Stimulated activated CD8-positive, alpha-beta memory T cell treated with anti-CD3 and anti-CD28 coated beads, Interleukin-7, amount 100 ng/mL, for 24 hours (primary cell): Measurements from ENCODE around the gene PBX3.

ENCODE experiments used
- DNase-seq: peaks from one replicate; pipeline ENCODE4 v3.0.0-alpha.2; 2020; ENCODE audit warnings: low read depth

The PBX3 gene

DNA sequence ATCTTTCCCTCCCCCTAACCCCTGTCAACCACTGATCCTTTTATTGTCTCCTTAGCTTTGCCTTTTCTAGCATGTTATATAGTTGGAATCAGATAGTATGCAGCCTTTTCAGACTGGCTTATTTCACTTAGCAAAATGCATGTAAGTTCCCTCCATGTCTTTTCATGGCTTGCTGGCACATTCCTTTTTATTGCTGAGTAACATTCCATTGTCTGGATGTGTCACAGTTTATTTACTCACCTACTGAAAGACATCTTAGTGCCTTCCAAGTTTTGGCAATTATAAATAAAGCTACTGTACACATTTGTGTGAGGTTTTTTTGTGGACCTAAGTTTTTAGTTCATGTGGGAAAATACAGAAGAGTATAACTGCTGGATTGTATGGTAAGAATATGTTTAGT, 230.1 kb downstream of the PBX3 start:
- DNase-seq = no peak

GRCh38 chr9:125979383-125979782, 232.2 kb downstream of the PBX3 start:
- DNase-seq = no peak

- DNase-seq = no peak
These were observed 235.7 kb downstream of the PBX3 start for GRCh38 chr9:125982798-125983406.

GRCh38 chr9:125983681-125984080, 236.5 kb downstream of the PBX3 start:
- no peak for DNase-seq

- no peak for DNase-seq
These were observed 237.3 kb downstream of the PBX3 start for GRCh38 chr9:125984461-125984860.

DNA sequence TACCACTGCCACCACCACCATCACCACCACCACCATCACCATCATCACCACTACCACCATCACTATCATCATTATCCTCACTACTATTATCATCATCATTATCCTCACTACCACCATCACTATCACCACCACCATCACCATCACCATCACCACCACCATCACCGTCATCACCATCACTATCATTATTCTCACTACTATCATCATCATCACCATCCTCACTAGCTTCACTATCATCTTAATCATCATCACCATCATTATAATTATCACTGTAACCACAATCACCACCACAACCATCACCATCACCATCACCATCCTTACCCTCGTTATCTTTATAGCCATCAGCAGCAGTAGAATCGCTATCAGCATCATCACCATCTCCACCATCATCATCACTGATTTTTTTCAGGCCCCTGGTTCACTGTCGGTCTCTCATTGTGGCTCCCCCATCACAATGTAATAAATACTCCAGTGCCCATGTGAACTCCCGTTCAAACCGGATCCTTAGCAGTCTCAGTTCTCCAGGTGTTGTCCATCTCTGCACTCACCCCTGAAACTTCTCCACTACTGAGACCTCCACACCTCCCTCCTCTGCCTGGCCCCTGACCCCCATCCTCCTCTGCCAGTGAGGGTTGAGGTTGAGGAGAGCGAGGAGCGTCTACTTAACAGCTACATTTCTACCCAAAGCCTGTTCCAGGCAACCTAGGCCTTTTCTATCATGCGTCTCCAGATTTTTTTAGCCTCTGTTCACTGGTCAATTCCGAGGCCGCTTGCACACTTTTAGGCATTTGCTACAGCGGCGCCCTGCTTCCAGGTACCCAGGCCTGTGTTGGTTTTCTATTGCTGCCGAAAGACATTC, 238.2 kb downstream of the PBX3 start:
- no peak for DNase-seq

DNA sequence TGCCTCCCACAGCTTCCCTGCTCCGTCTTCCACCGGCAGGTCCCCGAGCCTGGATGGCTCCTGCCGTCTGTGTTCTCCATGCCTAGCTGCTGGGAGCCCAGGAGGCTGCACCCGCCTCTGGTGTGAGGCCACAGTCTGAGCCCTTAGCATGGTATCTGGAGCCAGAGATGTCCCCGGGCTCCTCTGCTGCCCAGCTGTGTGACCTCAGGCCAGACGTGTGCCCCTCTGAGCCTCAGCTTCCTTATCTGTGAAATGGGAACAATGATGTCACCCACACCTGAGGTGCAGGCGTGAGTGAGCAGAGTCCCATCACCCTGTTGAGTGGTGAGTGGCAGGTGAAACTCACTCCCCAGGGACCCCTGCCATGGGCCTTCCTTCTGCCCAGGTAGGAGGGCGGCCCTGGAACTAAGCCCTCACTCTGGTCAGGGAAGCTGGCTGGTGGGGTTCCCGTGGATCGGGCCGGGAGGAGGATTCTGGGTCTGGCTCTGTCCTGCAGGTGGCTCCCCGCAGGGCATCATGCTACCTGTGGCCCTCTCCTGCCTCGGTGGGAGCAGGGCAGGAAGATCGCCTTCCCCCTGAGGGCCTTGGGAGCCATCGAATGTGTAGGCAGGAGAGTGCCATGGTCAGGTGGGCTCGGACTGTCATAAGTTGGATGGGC, 239.0 kb downstream of the PBX3 start:
- no peak for DNase-seq

DNA sequence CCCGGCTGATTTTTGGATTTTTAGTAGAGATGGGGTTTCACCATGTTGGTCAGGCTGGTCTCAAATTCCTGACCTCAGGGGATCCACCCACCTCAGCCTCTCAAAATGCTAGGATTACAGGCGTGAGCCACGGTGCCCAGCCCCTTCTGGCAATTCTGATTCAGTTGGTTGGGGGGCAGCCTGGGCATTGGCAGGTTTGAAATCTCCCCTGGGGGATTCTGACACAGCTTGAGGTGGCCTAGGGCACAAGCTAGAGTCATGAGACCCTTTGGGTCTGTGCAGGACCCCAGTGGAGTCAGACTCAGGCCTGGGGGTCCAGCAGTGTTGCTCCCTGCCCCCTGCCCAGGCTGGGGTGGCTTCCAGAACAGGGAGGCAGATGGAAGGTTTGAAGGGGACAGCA, 239.8 kb downstream of the PBX3 start:
- no peak for DNase-seq

DNA sequence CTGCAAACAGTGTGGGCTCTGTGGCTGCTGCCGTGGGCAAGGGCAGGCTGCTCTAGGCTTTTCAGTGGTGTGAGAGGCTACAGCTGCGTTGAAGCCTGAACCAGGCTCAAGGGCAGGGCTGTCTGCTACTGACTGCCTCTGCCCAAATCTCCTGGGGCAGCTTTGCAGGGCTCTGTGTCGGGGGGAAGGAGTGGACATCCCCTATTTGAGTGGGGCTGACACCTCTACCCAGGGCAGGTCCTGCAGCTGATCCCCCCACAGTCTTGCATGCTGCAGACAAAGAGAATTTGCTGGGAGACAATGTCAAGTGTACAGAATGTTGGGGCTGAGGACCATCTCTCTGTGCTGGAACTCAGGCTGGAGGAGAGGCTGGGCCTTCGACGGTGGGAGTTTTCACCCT, 240.2 kb downstream of the PBX3 start:
- no peak for DNase-seq

- no peak for DNase-seq
These were observed 241.4 kb downstream of the PBX3 start for GRCh38 chr9:125988479-125989050.

DNA sequence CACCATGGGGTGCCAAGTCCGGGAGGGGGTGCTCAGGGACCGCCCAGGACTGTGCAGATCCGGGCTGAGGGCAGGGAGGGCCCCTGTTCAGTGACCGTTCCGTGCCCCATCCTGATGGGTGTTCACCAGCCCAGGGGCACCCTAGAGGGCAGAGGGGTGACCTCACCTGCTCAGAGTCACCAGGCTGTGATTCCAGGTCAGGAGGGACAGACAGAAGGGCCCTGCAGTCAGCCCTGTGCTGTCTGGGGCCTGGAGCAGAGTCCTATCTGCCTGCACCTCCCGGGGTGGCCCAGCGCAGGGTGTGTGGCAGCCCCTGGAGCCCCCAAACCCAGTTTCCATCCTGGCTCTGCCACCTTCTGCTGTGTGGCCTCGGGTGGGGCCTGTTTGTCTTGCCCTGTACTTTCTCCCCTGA, 241.9 kb downstream of the PBX3 start:
- no peak for DNase-seq

- no peak for DNase-seq
These were observed 242.5 kb downstream of the PBX3 start for GRCh38 chr9:125989524-125990180.

GRCh38 chr9:125990186-125990792, 243.1 kb downstream of the PBX3 start:
- DNase-seq = no peak

- DNase-seq = no peak
These were observed 243.6 kb downstream of the PBX3 start for GRCh38 chr9:125990793-125991220.

DNA sequence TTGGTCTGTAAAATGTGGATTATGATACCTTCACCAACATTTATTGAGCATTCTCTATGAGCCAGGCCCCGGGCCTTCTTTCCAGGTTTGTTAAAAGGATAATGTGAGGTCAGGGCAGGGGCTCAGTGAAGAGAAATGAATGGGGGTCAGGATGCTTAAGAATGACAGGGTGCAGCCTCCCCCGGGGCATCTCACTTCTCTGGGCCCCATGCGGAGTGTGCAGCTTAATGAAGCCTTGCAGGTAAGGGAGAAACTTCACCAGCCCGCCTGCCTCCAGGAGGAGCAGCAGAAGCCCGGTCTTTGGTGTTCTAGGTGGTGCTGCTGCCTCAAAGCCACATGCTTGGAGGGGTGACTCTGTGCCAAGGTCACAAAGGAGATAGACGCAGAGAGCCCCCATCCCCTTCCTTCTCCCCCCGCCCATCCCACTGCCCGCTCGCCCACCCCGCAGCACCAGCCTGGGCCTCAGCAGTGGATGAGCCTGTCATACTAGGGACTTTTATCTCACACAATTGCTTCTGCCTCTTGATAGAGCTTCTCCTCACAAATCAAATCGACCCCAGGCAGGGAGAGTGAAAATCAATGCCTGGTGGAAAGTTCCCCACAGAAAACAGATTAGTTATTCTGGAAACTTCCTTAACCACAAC, 244.8 kb downstream of the PBX3 start:
- no peak for DNase-seq

GRCh38 chr9:125992557-125992956, 245.4 kb downstream of the PBX3 start:
- DNase-seq = no peak

DNA sequence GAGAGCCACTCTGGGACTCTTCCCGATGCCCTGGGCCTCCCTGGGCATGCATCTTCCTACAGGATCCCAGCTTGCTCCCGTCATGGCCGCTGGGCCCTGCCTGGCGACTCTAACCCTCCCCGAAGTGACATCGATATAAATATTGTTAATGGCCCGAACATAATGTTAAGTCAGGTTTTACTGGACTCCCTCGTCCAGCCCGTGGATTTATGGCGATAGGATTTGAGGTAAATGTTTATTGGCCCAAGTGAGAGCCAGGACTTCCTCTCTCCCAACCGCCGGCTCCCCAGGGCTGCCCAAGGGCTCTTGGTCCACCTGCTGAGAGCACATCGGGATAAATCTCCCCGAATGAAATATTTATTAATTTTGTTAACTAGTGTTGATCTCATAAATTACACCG, 246.3 kb downstream of the PBX3 start:
- no peak for DNase-seq

GRCh38 chr9:125994066-125994943, 247.1 kb downstream of the PBX3 start:
- no peak for DNase-seq

- no peak for DNase-seq
These were observed 247.8 kb downstream of the PBX3 start for GRCh38 chr9:125995006-125995405.

- no peak for DNase-seq
These were observed 248.5 kb downstream of the PBX3 start for GRCh38 chr9:125995706-125996105.
